ENCODE data around the gene CTTN. TPM values are rescaled to one million over a fixed set of nuclear protein-coding genes. Genes with fewer than 3 reads are reported as not detected.

The CTTN gene
- total RNA-seq, 1 donor, result 16.5 TPM

- H3K4me1 ChIP-seq (ENCODE audit: insufficient read depth, low read length), result peaks cover 5% of the 10 kb centered on the region
- no peaks in the 10 kb centered on the region for H3K9me3 ChIP-seq (ENCODE audit: low read depth, low read length)
- H3K27me3 ChIP-seq (ENCODE audit: insufficient read depth, low read length), result peaks cover 86% of the 10 kb centered on the region
- H3K4me3 ChIP-seq (ENCODE audit: low read length), result no peak overlapping the region
Measured at GRCh38 chr11:70410276-70411205, 12.2 kb downstream of the CTTN start.

- Histone ChIP-seq H3K4me3 (ENCODE audit: low read length) (no peak overlapping the region), H3K27me3 (ENCODE audit: insufficient read depth, low read length) (peaks cover 81% of the 10 kb centered on the region), H3K9me3 (ENCODE audit: low read depth, low read length) (no peaks in the 10 kb centered on the region), H3K4me1 (ENCODE audit: insufficient read depth, low read length) (peaks cover 12% of the 10 kb centered on the region)
Measured at GRCh38 chr11:70411713-70412452, 13.6 kb downstream of the CTTN start.

GRCh38 chr11:70413151-70413550 is 14.8 kb downstream of the CTTN start:
- H3K4me3 ChIP-seq (ENCODE audit: low read length), result no peak overlapping the region
- H3K9me3 ChIP-seq (ENCODE audit: low read depth, low read length), result no peaks in the 10 kb centered on the region
- H3K4me1 ChIP-seq (ENCODE audit: insufficient read depth, low read length), result peaks cover 12% of the 10 kb centered on the region
- peaks cover 71% of the 10 kb centered on the region for H3K27me3 ChIP-seq (ENCODE audit: insufficient read depth, low read length)

- Histone ChIP-seq H3K9me3 (ENCODE audit: low read depth, low read length) (no peaks in the 10 kb centered on the region), H3K27me3 (ENCODE audit: insufficient read depth, low read length) (peaks cover 62% of the 10 kb centered on the region), H3K4me1 (ENCODE audit: insufficient read depth, low read length) (peaks cover 12% of the 10 kb centered on the region), H3K4me3 (ENCODE audit: low read length) (no peak overlapping the region)
Measured at GRCh38 chr11:70414341-70415100, 16.2 kb downstream of the CTTN start.

GRCh38 chr11:70415191-70415590 is 16.9 kb downstream of the CTTN start:
- Histone ChIP-seq H3K4me3 (ENCODE audit: low read length) (no peak overlapping the region), H3K4me1 (ENCODE audit: insufficient read depth, low read length) (peaks cover 12% of the 10 kb centered on the region), H3K27me3 (ENCODE audit: insufficient read depth, low read length) (peaks cover 61% of the 10 kb centered on the region), H3K9me3 (ENCODE audit: low read depth, low read length) (no peaks in the 10 kb centered on the region)

GRCh38 chr11:70415642-70416395 is 17.5 kb downstream of the CTTN start:
- no peaks in the 10 kb centered on the region for H3K9me3 ChIP-seq (ENCODE audit: low read depth, low read length)
- peaks cover 59% of the 10 kb centered on the region for H3K27me3 ChIP-seq (ENCODE audit: insufficient read depth, low read length)
- H3K4me3 ChIP-seq (ENCODE audit: low read length), result no peak overlapping the region
- peaks cover 12% of the 10 kb centered on the region for H3K4me1 ChIP-seq (ENCODE audit: insufficient read depth, low read length)

GRCh38 chr11:70416881-70417280 is 18.6 kb downstream of the CTTN start:
- peaks cover 12% of the 10 kb centered on the region for H3K4me1 ChIP-seq (ENCODE audit: insufficient read depth, low read length)
- H3K9me3 ChIP-seq (ENCODE audit: low read depth, low read length), result no peaks in the 10 kb centered on the region
- peaks cover 60% of the 10 kb centered on the region for H3K27me3 ChIP-seq (ENCODE audit: insufficient read depth, low read length)
- H3K4me3 ChIP-seq (ENCODE audit: low read length), result no peak overlapping the region

GRCh38 chr11:70418130-70418529 is 19.8 kb downstream of the CTTN start:
- H3K9me3 ChIP-seq (ENCODE audit: low read depth, low read length), result no peaks in the 10 kb centered on the region
- H3K27me3 ChIP-seq (ENCODE audit: insufficient read depth, low read length), result peaks cover 55% of the 10 kb centered on the region
- H3K4me1 ChIP-seq (ENCODE audit: insufficient read depth, low read length), result peaks cover 12% of the 10 kb centered on the region
- H3K4me3 ChIP-seq (ENCODE audit: low read length), result no peak overlapping the region

- Histone ChIP-seq H3K4me1 (ENCODE audit: insufficient read depth, low read length) (peaks cover 16% of the 10 kb centered on the region), H3K4me3 (ENCODE audit: low read length) (no peak overlapping the region), H3K9me3 (ENCODE audit: low read depth, low read length) (no peaks in the 10 kb centered on the region), H3K27me3 (ENCODE audit: insufficient read depth, low read length) (peaks cover 52% of the 10 kb centered on the region)
Measured at GRCh38 chr11:70419307-70420007, 21.1 kb downstream of the CTTN start.

- H3K4me3 ChIP-seq (ENCODE audit: low read length), result no peak overlapping the region
- peaks cover 48% of the 10 kb centered on the region for H3K27me3 ChIP-seq (ENCODE audit: insufficient read depth, low read length)
- H3K4me1 ChIP-seq (ENCODE audit: insufficient read depth, low read length), result peaks cover 21% of the 10 kb centered on the region
- no peaks in the 10 kb centered on the region for H3K9me3 ChIP-seq (ENCODE audit: low read depth, low read length)
Measured at GRCh38 chr11:70420008-70420464, 21.7 kb downstream of the CTTN start.

GRCh38 chr11:70420496-70420895 is 22.2 kb downstream of the CTTN start:
- H3K9me3 ChIP-seq (ENCODE audit: low read depth, low read length), result no peaks in the 10 kb centered on the region
- peaks cover 47% of the 10 kb centered on the region for H3K27me3 ChIP-seq (ENCODE audit: insufficient read depth, low read length)
- no peak overlapping the region for H3K4me3 ChIP-seq (ENCODE audit: low read length)
- H3K4me1 ChIP-seq (ENCODE audit: insufficient read depth, low read length), result peaks cover 17% of the 10 kb centered on the region

- H3K4me1 ChIP-seq (ENCODE audit: insufficient read depth, low read length), result peaks cover 11% of the 10 kb centered on the region
- no peaks in the 10 kb centered on the region for H3K9me3 ChIP-seq (ENCODE audit: low read depth, low read length)
- peaks cover 43% of the 10 kb centered on the region for H3K27me3 ChIP-seq (ENCODE audit: insufficient read depth, low read length)
- no peak overlapping the region for H3K4me3 ChIP-seq (ENCODE audit: low read length)
Measured at GRCh38 chr11:70421123-70421522, 22.8 kb downstream of the CTTN start.

GRCh38 chr11:70422692-70423522 is 24.6 kb downstream of the CTTN start:
- Histone ChIP-seq H3K4me3 (ENCODE audit: low read length) (no peak overlapping the region), H3K27me3 (ENCODE audit: insufficient read depth, low read length) (peaks cover 39% of the 10 kb centered on the region)

More at GRCh38 chr11:70422692-70423522, 24.6 kb downstream of the CTTN start:
- peaks cover 9% of the 10 kb centered on the region for H3K4me1 ChIP-seq (ENCODE audit: insufficient read depth, low read length)
- no peaks in the 10 kb centered on the region for H3K9me3 ChIP-seq (ENCODE audit: low read depth, low read length)

Data from mononuclear cell (primary cell).